Right renal pelvis (tissue), 4 donors: ENCODE data around the gene CFAP126. TPM values are rescaled to one million over a fixed set of nuclear protein-coding genes. Genes with fewer than 3 reads are reported as not detected.

Experiments used
- polyA plus RNA-seq, 4 donors: library from polyadenylated mRNA; unstranded; fragments of 120-200 nt; gene quantifications; one replicate each; pipeline ENCODE4 v1.2.1, GENCODE V29; 2013; ENCODE audit not compliant: insufficient read length in 4 of 4

CFAP126 gene
- polyA plus RNA-seq, 4 donors, result 11.8 to 16.8 (median 13.9) TPM

Other genes with a start within 250 kb of the CFAP126 start
- 10 to 100 TPM; 64.7 to 90.0 (median 71.0) TPM for gene PFDN2, start 249.8 kb downstream of the CFAP126 start, polyA plus RNA-seq
- gene NIT1, start 249.8 kb downstream of the CFAP126 start, polyA plus RNA-seq, result 10 to 100 TPM; 47.8 to 55.3 (median 52.1) TPM
- 10 to 100 TPM; 47.2 to 59.6 (median 50.8) TPM for gene DEDD, start 235.2 kb downstream of the CFAP126 start, polyA plus RNA-seq
- gene UFC1, start 213.9 kb downstream of the CFAP126 start, polyA plus RNA-seq, result 100 to 1,000 TPM; 147 to 165 (median 159) TPM
- 10 to 100 TPM; 45.7 to 51.3 (median 51.0) TPM for gene USP21, start 208.4 kb downstream of the CFAP126 start, polyA plus RNA-seq
- 10 to 100 TPM; 36.3 to 44.0 (median 37.4) TPM for gene PPOX, start 201.4 kb downstream of the CFAP126 start, polyA plus RNA-seq
- 10 to 100 TPM; 43.6 to 46.2 (median 44.9) TPM for gene B4GALT3, start 190.4 kb downstream of the CFAP126 start, polyA plus RNA-seq
- gene ADAMTS4, start 168.8 kb downstream of the CFAP126 start, polyA plus RNA-seq, result 1 to 10 TPM in 2 of 4 donors, under 1 TPM in 2; 0.66 to 1.4 (median 1.0) TPM
- 100 to 1,000 TPM; 174 to 198 (median 193) TPM for gene NDUFS2, start 165.5 kb downstream of the CFAP126 start, polyA plus RNA-seq
- gene FCER1G, start 152.6 kb downstream of the CFAP126 start, polyA plus RNA-seq, result 10 to 100 TPM; 12.0 to 16.1 (median 15.4) TPM
- gene APOA2, start 144.2 kb downstream of the CFAP126 start, polyA plus RNA-seq, result 1 to 10 TPM in 1 of 4 donors, under 1 TPM in 2, not detected in 1; 0.13 to 6.0 (median 0.47) TPM
- 10 to 100 TPM; 14.5 to 15.5 (median 14.9) TPM for gene TOMM40L, start 141.8 kb downstream of the CFAP126 start, polyA plus RNA-seq
- gene NR1I3, start 129.7 kb downstream of the CFAP126 start, polyA plus RNA-seq, result 1 to 10 TPM; 2.0 to 4.3 (median 3.8) TPM
- gene PCP4L1, start 109.1 kb downstream of the CFAP126 start, polyA plus RNA-seq, result 1 to 10 TPM in 2 of 4 donors, under 1 TPM in 2; 0.91 to 1.6 (median 0.98) TPM
- gene MPZ, start 57.9 kb downstream of the CFAP126 start, polyA plus RNA-seq, result 10 to 100 TPM in 1 of 4 donors, 1 to 10 TPM in 3; 4.2 to 12.5 (median 4.6) TPM
- gene SDHC, start 53.5 kb downstream of the CFAP126 start, polyA plus RNA-seq, result 100 to 1,000 TPM; 265 to 291 (median 279) TPM
- gene FCGR2A, start 137.6 kb upstream of the CFAP126 start, polyA plus RNA-seq, result 1 to 10 TPM; 5.0 to 8.3 (median 5.3) TPM
- under 1 TPM; 0.34 to 0.49 (median 0.44) TPM for gene HSPA6, start 156.7 kb upstream of the CFAP126 start, polyA plus RNA-seq
- gene FCGR3A, start 181.9 kb upstream of the CFAP126 start, polyA plus RNA-seq, result 1 to 10 TPM; 1.2 to 2.4 (median 1.5) TPM